ENCODE data around the gene KIFAP3.
"Not testable (repeated sequence)": the region's sequence is repeated elsewhere in the genome, so short reads cannot be mapped to it uniquely, and the experiment has no call there.

KIFAP3 gene

GRCh38 chr1:169886931-169887330 is 187.6 kb downstream of the KIFAP3 start:
- DNase-seq (ENCODE audit: low read depth), result no peak

- no peak for DNase-seq (ENCODE audit: low read depth)
Measured at GRCh38 chr1:169886422-169886821, 188.1 kb downstream of the KIFAP3 start.

GRCh38 chr1:169885207-169885606 is 189.3 kb downstream of the KIFAP3 start:
- DNase-seq (ENCODE audit: low read depth), result no peak

- no peak for DNase-seq (ENCODE audit: low read depth)
Measured at GRCh38 chr1:169884634-169885033, 189.9 kb downstream of the KIFAP3 start.

- DNase-seq (ENCODE audit: low read depth), result no peak
Measured at GRCh38 chr1:169882039-169882511, 192.4 kb downstream of the KIFAP3 start.

GRCh38 chr1:169879034-169879840 is 195.3 kb downstream of the KIFAP3 start:
- no peak for DNase-seq (ENCODE audit: low read depth)

GRCh38 chr1:169878498-169878897 is 196.0 kb downstream of the KIFAP3 start:
- DNase-seq (ENCODE audit: low read depth), result no peak

GRCh38 chr1:169877800-169878491 is 196.5 kb downstream of the KIFAP3 start:
- DNase-seq (ENCODE audit: low read depth), result no peak

- DNase-seq (ENCODE audit: low read depth), result no peak
Measured at GRCh38 chr1:169874229-169874628, 200.3 kb downstream of the KIFAP3 start.

- no peak for DNase-seq (ENCODE audit: low read depth)
Measured at GRCh38 chr1:169873582-169874199, 200.8 kb downstream of the KIFAP3 start.

GRCh38 chr1:169872906-169873305 is 201.6 kb downstream of the KIFAP3 start:
- no peak for DNase-seq (ENCODE audit: low read depth)

GRCh38 chr1:169871988-169872387 is 202.5 kb downstream of the KIFAP3 start:
- not testable (repeated sequence) for DNase-seq (ENCODE audit: low read depth)
